HG02763 (cell line): ENCODE measurements around the gene LRRC26.

Experiments
- ATAC-seq: cut with Tn5 transposase; IDR thresholded peaks from one replicate; pipeline ENCODE4 v1.9.1; 2021; ENCODE audit warnings: mild to moderate bottlenecking, moderate library complexity; ENCODE audit not compliant: unreplicated experiment

Gene LRRC26

GRCh38 chr9:137169896-137170358 is at the start of gene LRRC26:
TSS of gene LRRC26 (minus strand) at chr9:137170051. CDS start at chr9:137169943, 108 bp downstream.
- ATAC-seq, result no peak

GRCh38 chr9:137218754-137219271 is 49.0 kb upstream of the LRRC26 start:
- ATAC-seq, result no peak

GRCh38 chr9:137218212-137218753 is 48.4 kb upstream of the LRRC26 start:
- no peak for ATAC-seq

- ATAC-seq, result no peak
Measured at GRCh38 chr9:137217276-137218211, 47.7 kb upstream of the LRRC26 start.

GRCh38 chr9:137216188-137216965 is 46.5 kb upstream of the LRRC26 start:
- ATAC-seq, result no peak

GRCh38 chr9:137215196-137215986 is 45.5 kb upstream of the LRRC26 start:
- ATAC-seq, result no peak

- no peak for ATAC-seq
Measured at GRCh38 chr9:137214620-137215019, 44.8 kb upstream of the LRRC26 start.

- no peak for ATAC-seq
Measured at GRCh38 chr9:137213160-137214060, 43.6 kb upstream of the LRRC26 start.

GRCh38 chr9:137212520-137212919 is 42.7 kb upstream of the LRRC26 start:
- no peak for ATAC-seq

- no peak for ATAC-seq
Measured at GRCh38 chr9:137211532-137211931, 41.7 kb upstream of the LRRC26 start.

- no peak for ATAC-seq
Measured at GRCh38 chr9:137206602-137207001, 36.8 kb upstream of the LRRC26 start.

GRCh38 chr9:137205126-137206069 is 35.5 kb upstream of the LRRC26 start, which contains the start of the genes NDOR1 and TMEM203:
TSS of gene NDOR1 (plus strand) at chr9:137205700. CDS start at chr9:137205778, 78 bp downstream.
TSS of gene TMEM203 (minus strand) at chr9:137205648. CDS start at chr9:137205414, 234 bp downstream.
- no peak for ATAC-seq

- ATAC-seq, result no peak
Measured at GRCh38 chr9:137204731-137205125, 34.9 kb upstream of the LRRC26 start.

- no peak for ATAC-seq
Measured at GRCh38 chr9:137202966-137203365, 33.1 kb upstream of the LRRC26 start.

- no peak for ATAC-seq
Measured at GRCh38 chr9:137201205-137201868, 31.5 kb upstream of the LRRC26 start.

GRCh38 chr9:137200311-137201204 is 30.7 kb upstream of the LRRC26 start, which contains the start of gene TPRN:
TSS of gene TPRN (minus strand) at chr9:137200741. CDS start at chr9:137200711, 30 bp downstream.
- ATAC-seq, result peak; percentile 86
